T-helper 1 cell treated with Interleukin-12 subunit alpha and Interleukin-12 subunit beta and Interleukin-4 antibody, amounts not matched to agents 30 μg/mL and 1 μg/mL, for 36 hours (primary cell): ENCODE measurements around the gene RIPOR3.

Source experiments
- H3K27ac Mint-ChIP-seq: one replicate; pipeline ENCODE4 v1.8.0; 2021; ENCODE audit warnings: mild to moderate bottlenecking, mixed read lengths
- H3K27me3 Mint-ChIP-seq: one replicate; pipeline ENCODE4 v1.8.0; 2021; ENCODE audit warnings: low read depth, mixed read lengths
- H3K36me3 Mint-ChIP-seq: one replicate; pipeline ENCODE4 v1.8.0; 2021; ENCODE audit warnings: low read depth, mixed read lengths
- H3K4me1 Mint-ChIP-seq: one replicate; pipeline ENCODE4 v1.8.0; 2021; ENCODE audit warnings: low read depth, mixed read lengths
- H3K4me3 Mint-ChIP-seq: one replicate; pipeline ENCODE4 v1.8.0; 2021; ENCODE audit warnings: mild to moderate bottlenecking, moderate library complexity, mixed read lengths
- H3K9me3 Mint-ChIP-seq: one replicate; pipeline ENCODE4 v1.8.0; 2021; ENCODE audit warnings: mixed read lengths

RIPOR3 gene

GRCh38 chr20:50670126-50670862 is 21.0 kb downstream of the RIPOR3 start:
- Mint-ChIP-seq H3K9me3 (no peaks in the 10 kb centered on the region), H3K4me1 (no peaks in the 10 kb centered on the region), H3K27ac (no peak overlapping the region), H3K4me3 (no peak overlapping the region), H3K36me3 (no peaks in the 10 kb centered on the region), H3K27me3 (no peaks in the 10 kb centered on the region)

- Mint-ChIP-seq H3K36me3 (no peaks in the 10 kb centered on the region), H3K4me1 (no peaks in the 10 kb centered on the region), H3K4me3 (no peak overlapping the region), H3K27ac (no peak overlapping the region), H3K9me3 (no peaks in the 10 kb centered on the region), H3K27me3 (no peaks in the 10 kb centered on the region)
Observed at GRCh38 chr20:50668798-50669197, 22.5 kb downstream of the RIPOR3 start.

- Mint-ChIP-seq H3K27me3 (no peaks in the 10 kb centered on the region), H3K4me1 (no peaks in the 10 kb centered on the region), H3K27ac (no peak overlapping the region), H3K9me3 (no peaks in the 10 kb centered on the region), H3K36me3 (no peaks in the 10 kb centered on the region), H3K4me3 (no peak overlapping the region)
Observed at GRCh38 chr20:50668326-50668725, 23.0 kb downstream of the RIPOR3 start.

GRCh38 chr20:50666709-50667298 is 24.5 kb downstream of the RIPOR3 start:
- Mint-ChIP-seq H3K9me3 (no peaks in the 10 kb centered on the region), H3K27ac (no peak overlapping the region), H3K4me1 (no peaks in the 10 kb centered on the region), H3K36me3 (no peaks in the 10 kb centered on the region), H3K27me3 (no peaks in the 10 kb centered on the region), H3K4me3 (no peak overlapping the region)

GRCh38 chr20:50664254-50664653 is 27.1 kb downstream of the RIPOR3 start:
- H3K4me1 Mint-ChIP-seq, result no peaks in the 10 kb centered on the region
- no peaks in the 10 kb centered on the region for H3K9me3 Mint-ChIP-seq
- no peaks in the 10 kb centered on the region for H3K27me3 Mint-ChIP-seq
- no peak overlapping the region for H3K4me3 Mint-ChIP-seq
- no peak overlapping the region for H3K27ac Mint-ChIP-seq
- no peaks in the 10 kb centered on the region for H3K36me3 Mint-ChIP-seq

- no peak overlapping the region for H3K27ac Mint-ChIP-seq
- no peaks in the 10 kb centered on the region for H3K4me1 Mint-ChIP-seq
- no peaks in the 10 kb centered on the region for H3K9me3 Mint-ChIP-seq
- no peaks in the 10 kb centered on the region for H3K27me3 Mint-ChIP-seq
- H3K36me3 Mint-ChIP-seq, result no peaks in the 10 kb centered on the region
- H3K4me3 Mint-ChIP-seq, result no peak overlapping the region
Observed at GRCh38 chr20:50663095-50663821, 28.1 kb downstream of the RIPOR3 start.

GRCh38 chr20:50659975-50660670 is 31.2 kb downstream of the RIPOR3 start:
- H3K4me3 Mint-ChIP-seq, result no peak overlapping the region
- no peaks in the 10 kb centered on the region for H3K27me3 Mint-ChIP-seq
- no peaks in the 10 kb centered on the region for H3K4me1 Mint-ChIP-seq
- no peaks in the 10 kb centered on the region for H3K9me3 Mint-ChIP-seq
- no peak overlapping the region for H3K27ac Mint-ChIP-seq
- H3K36me3 Mint-ChIP-seq, result no peaks in the 10 kb centered on the region

GRCh38 chr20:50658804-50659380 is 32.5 kb downstream of the RIPOR3 start:
- Mint-ChIP-seq H3K27me3 (no peaks in the 10 kb centered on the region), H3K36me3 (no peaks in the 10 kb centered on the region), H3K4me3 (no peak overlapping the region), H3K27ac (no peak overlapping the region), H3K9me3 (no peaks in the 10 kb centered on the region), H3K4me1 (no peaks in the 10 kb centered on the region)

- Mint-ChIP-seq H3K4me1 (no peaks in the 10 kb centered on the region), H3K27ac (no peak overlapping the region), H3K9me3 (no peaks in the 10 kb centered on the region), H3K27me3 (no peaks in the 10 kb centered on the region), H3K36me3 (no peaks in the 10 kb centered on the region), H3K4me3 (no peak overlapping the region)
Observed at GRCh38 chr20:50655311-50655880, 35.9 kb downstream of the RIPOR3 start.

- Mint-ChIP-seq H3K4me3 (no peak overlapping the region), H3K9me3 (no peaks in the 10 kb centered on the region), H3K36me3 (no peaks in the 10 kb centered on the region), H3K27ac (no peak overlapping the region), H3K27me3 (no peaks in the 10 kb centered on the region), H3K4me1 (no peaks in the 10 kb centered on the region)
Observed at GRCh38 chr20:50654904-50655303, 36.4 kb downstream of the RIPOR3 start.

GRCh38 chr20:50652702-50653294 is 38.5 kb downstream of the RIPOR3 start:
- Mint-ChIP-seq H3K27ac (no peak overlapping the region), H3K9me3 (no peaks in the 10 kb centered on the region), H3K36me3 (no peaks in the 10 kb centered on the region), H3K4me3 (no peak overlapping the region), H3K4me1 (no peaks in the 10 kb centered on the region), H3K27me3 (no peaks in the 10 kb centered on the region)

- Mint-ChIP-seq H3K27ac (no peak overlapping the region), H3K27me3 (no peaks in the 10 kb centered on the region), H3K9me3 (no peaks in the 10 kb centered on the region), H3K4me3 (no peak overlapping the region), H3K36me3 (no peaks in the 10 kb centered on the region), H3K4me1 (no peaks in the 10 kb centered on the region)
Observed at GRCh38 chr20:50651676-50652075, 39.7 kb downstream of the RIPOR3 start.

- Mint-ChIP-seq H3K4me3 (no peak overlapping the region), H3K27ac (no peak overlapping the region), H3K36me3 (no peaks in the 10 kb centered on the region), H3K9me3 (no peaks in the 10 kb centered on the region), H3K4me1 (no peaks in the 10 kb centered on the region), H3K27me3 (no peaks in the 10 kb centered on the region)
Observed at GRCh38 chr20:50649590-50649989, 41.8 kb downstream of the RIPOR3 start.

GRCh38 chr20:50648651-50649050 is 42.7 kb downstream of the RIPOR3 start:
- H3K36me3 Mint-ChIP-seq, result no peaks in the 10 kb centered on the region
- no peaks in the 10 kb centered on the region for H3K9me3 Mint-ChIP-seq
- H3K4me3 Mint-ChIP-seq, result no peak overlapping the region
- H3K27ac Mint-ChIP-seq, result no peak overlapping the region
- H3K4me1 Mint-ChIP-seq, result no peaks in the 10 kb centered on the region
- no peaks in the 10 kb centered on the region for H3K27me3 Mint-ChIP-seq
